ENCODE results near the gene SYNDIG1. TPM values are rescaled to one million over a fixed set of nuclear protein-coding genes. Genes with fewer than 3 reads are reported as not detected.

SYNDIG1 gene
- total RNA-seq, 1 donor from 2014 or later: not detected

GRCh38 chr20:24572862-24573261 lies 103.4 kb downstream of the SYNDIG1 start:
- Mint-ChIP-seq H3K4me1 (no peaks in the 10 kb centered on the region), H3K36me3 (ENCODE audit: low read depth) (no peaks in the 10 kb centered on the region), H3K27ac (no peak overlapping the region), H3K9me3 (no peaks in the 10 kb centered on the region), H3K4me3 (no peak overlapping the region), H3K27me3 (no peaks in the 10 kb centered on the region)
- intact Hi-C loops (cut with micrococcal nuclease): no loop called here
- no peak for DNase-seq

GRCh38 chr20:24573557-24573956 lies 104.1 kb downstream of the SYNDIG1 start:
- no peaks in the 10 kb centered on the region for H3K36me3 Mint-ChIP-seq (ENCODE audit: low read depth)
- H3K4me3 Mint-ChIP-seq: no peak overlapping the region
- no peaks in the 10 kb centered on the region for H3K9me3 Mint-ChIP-seq
- H3K27me3 Mint-ChIP-seq: no peaks in the 10 kb centered on the region
- intact Hi-C loops (cut with micrococcal nuclease): no loop called here
- H3K4me1 Mint-ChIP-seq: no peaks in the 10 kb centered on the region
- H3K27ac Mint-ChIP-seq: no peak overlapping the region
- DNase-seq: no peak

GRCh38 chr20:24574307-24574706 lies 104.9 kb downstream of the SYNDIG1 start:
- Mint-ChIP-seq H3K27ac (no peak overlapping the region), H3K4me1 (no peaks in the 10 kb centered on the region), H3K9me3 (no peaks in the 10 kb centered on the region), H3K4me3 (no peak overlapping the region), H3K36me3 (ENCODE audit: low read depth) (no peaks in the 10 kb centered on the region), H3K27me3 (no peaks in the 10 kb centered on the region)
- intact Hi-C loops (cut with micrococcal nuclease): no loop called here
- no peak for DNase-seq

GRCh38 chr20:24574797-24575196 lies 105.4 kb downstream of the SYNDIG1 start:
- DNase-seq: no peak
- Mint-ChIP-seq H3K4me3 (no peak overlapping the region), H3K36me3 (ENCODE audit: low read depth) (no peaks in the 10 kb centered on the region), H3K4me1 (no peaks in the 10 kb centered on the region), H3K9me3 (no peaks in the 10 kb centered on the region), H3K27ac (no peak overlapping the region), H3K27me3 (no peaks in the 10 kb centered on the region)
- intact Hi-C loops (cut with micrococcal nuclease): no loop called here

- no peaks in the 10 kb centered on the region for H3K27me3 Mint-ChIP-seq
- no peak for DNase-seq
- H3K36me3 Mint-ChIP-seq (ENCODE audit: low read depth): no peaks in the 10 kb centered on the region
- intact Hi-C loops (cut with micrococcal nuclease): no loop called here
- H3K4me3 Mint-ChIP-seq: no peak overlapping the region
- no peak overlapping the region for H3K27ac Mint-ChIP-seq
- H3K9me3 Mint-ChIP-seq: no peaks in the 10 kb centered on the region
- no peaks in the 10 kb centered on the region for H3K4me1 Mint-ChIP-seq
Observed at GRCh38 chr20:24575811-24576210, 106.4 kb downstream of the SYNDIG1 start.

- H3K4me1 Mint-ChIP-seq: no peaks in the 10 kb centered on the region
- no peak for DNase-seq
- H3K36me3 Mint-ChIP-seq (ENCODE audit: low read depth): no peaks in the 10 kb centered on the region
- no peak overlapping the region for H3K4me3 Mint-ChIP-seq
- intact Hi-C loops (cut with micrococcal nuclease): no loop called here
- no peaks in the 10 kb centered on the region for H3K27me3 Mint-ChIP-seq
- H3K27ac Mint-ChIP-seq: no peak overlapping the region
- no peaks in the 10 kb centered on the region for H3K9me3 Mint-ChIP-seq
Observed at GRCh38 chr20:24576447-24576846, 107.0 kb downstream of the SYNDIG1 start.

GRCh38 chr20:24577271-24577909 lies 108.0 kb downstream of the SYNDIG1 start:
- Mint-ChIP-seq H3K4me3 (no peak overlapping the region), H3K27ac (no peak overlapping the region), H3K27me3 (no peaks in the 10 kb centered on the region), H3K36me3 (ENCODE audit: low read depth) (no peaks in the 10 kb centered on the region), H3K9me3 (no peaks in the 10 kb centered on the region), H3K4me1 (no peaks in the 10 kb centered on the region)
- intact Hi-C loops (cut with micrococcal nuclease): no loop called here
- no peak for DNase-seq

GRCh38 chr20:24578567-24579415 lies 109.4 kb downstream of the SYNDIG1 start:
- Mint-ChIP-seq H3K27me3 (no peaks in the 10 kb centered on the region), H3K27ac (no peak overlapping the region), H3K4me3 (no peak overlapping the region), H3K36me3 (ENCODE audit: low read depth) (no peaks in the 10 kb centered on the region), H3K4me1 (no peaks in the 10 kb centered on the region), H3K9me3 (no peaks in the 10 kb centered on the region)
- DNase-seq: no peak
- intact Hi-C loops (cut with micrococcal nuclease): no loop called here

- Mint-ChIP-seq H3K36me3 (ENCODE audit: low read depth) (no peaks in the 10 kb centered on the region), H3K9me3 (no peaks in the 10 kb centered on the region), H3K27ac (no peak overlapping the region), H3K4me1 (no peaks in the 10 kb centered on the region), H3K27me3 (no peaks in the 10 kb centered on the region), H3K4me3 (no peak overlapping the region)
- intact Hi-C loops (cut with micrococcal nuclease): no loop called here
- no peak for DNase-seq
Observed at GRCh38 chr20:24579475-24579874, 110.0 kb downstream of the SYNDIG1 start.

GRCh38 chr20:24580006-24580405 lies 110.6 kb downstream of the SYNDIG1 start:
- no peaks in the 10 kb centered on the region for H3K27me3 Mint-ChIP-seq
- no peak for DNase-seq
- no peak overlapping the region for H3K27ac Mint-ChIP-seq
- H3K4me1 Mint-ChIP-seq: no peaks in the 10 kb centered on the region
- intact Hi-C loops (cut with micrococcal nuclease): no loop called here
- no peaks in the 10 kb centered on the region for H3K36me3 Mint-ChIP-seq (ENCODE audit: low read depth)
- H3K4me3 Mint-ChIP-seq: no peak overlapping the region
- H3K9me3 Mint-ChIP-seq: no peaks in the 10 kb centered on the region

GRCh38 chr20:24580855-24581254 lies 111.4 kb downstream of the SYNDIG1 start:
- no peaks in the 10 kb centered on the region for H3K36me3 Mint-ChIP-seq (ENCODE audit: low read depth)
- no peak for DNase-seq
- H3K4me3 Mint-ChIP-seq: no peak overlapping the region
- H3K27me3 Mint-ChIP-seq: no peaks in the 10 kb centered on the region
- no peaks in the 10 kb centered on the region for H3K9me3 Mint-ChIP-seq
- H3K27ac Mint-ChIP-seq: no peak overlapping the region
- no peaks in the 10 kb centered on the region for H3K4me1 Mint-ChIP-seq
- intact Hi-C loops (cut with micrococcal nuclease): no loop called here

GRCh38 chr20:24581443-24582170 lies 112.2 kb downstream of the SYNDIG1 start:
- no peak for DNase-seq
- Mint-ChIP-seq H3K4me1 (no peaks in the 10 kb centered on the region), H3K27me3 (no peaks in the 10 kb centered on the region), H3K4me3 (no peak overlapping the region), H3K9me3 (no peaks in the 10 kb centered on the region), H3K36me3 (ENCODE audit: low read depth) (no peaks in the 10 kb centered on the region), H3K27ac (no peak overlapping the region)
- intact Hi-C loops (cut with micrococcal nuclease): no loop called here

GRCh38 chr20:24582373-24583168 lies 113.1 kb downstream of the SYNDIG1 start:
- Mint-ChIP-seq H3K36me3 (ENCODE audit: low read depth) (no peaks in the 10 kb centered on the region), H3K27ac (no peak overlapping the region), H3K4me3 (no peak overlapping the region), H3K4me1 (no peaks in the 10 kb centered on the region), H3K27me3 (no peaks in the 10 kb centered on the region), H3K9me3 (no peaks in the 10 kb centered on the region)
- intact Hi-C loops (cut with micrococcal nuclease): no loop called here
- no peak for DNase-seq
